HEK293 (cell line): ENCODE measurements around the gene ZFPM1.
"Not testable (repeated sequence)": the region's sequence is repeated elsewhere in the genome, so short reads cannot be mapped to it uniquely, and the experiment has no call there.

Experiments
- CTCF ChIA-PET: fragments of 350-600 bp; formaldehyde crosslinking; extraction: SDS; loops from one replicate; lab custom pipeline; 2021; ENCODE audit warnings: antibody characterized with exemption; lab: Yijun Ruan, JAX
- POLR2A ChIA-PET: fragments of 300-600 bp; formaldehyde crosslinking; extraction: SDS; loops from one replicate; lab custom pipeline; 2020; ENCODE audit warnings: antibody characterized with exemption, inconsistent platforms; lab: Yijun Ruan, JAX
- H3K27ac ChIP-seq: fragments of 200-500 bp; sonication (Bioruptor generic); 2 replicates; pipeline ENCODE4 v1.5.1; 2014; ENCODE audit warnings: low read depth, low read length, control low read depth, inconsistent platforms; ENCODE audit errors: extremely low read depth
- H3K36me3 ChIP-seq, 2 experiments: fragments of 200-500 bp in 1 of 2; sonication (Bioruptor generic) in 1 of 2; 1 replicate in 1 of 2; 2 replicates in 1 of 2; pipeline ENCODE4 v1.5.1; 2014 to 2017; ENCODE audit warnings: inconsistent platforms in 2 of 2, low read length in 2 of 2; ENCODE audit not compliant: control insufficient read depth in 2 of 2, insufficient read depth in 1 of 2
- H3K4me1 ChIP-seq: fragments of 200-500 bp; sonication (Bioruptor generic); 2 replicates; pipeline ENCODE4 v1.5.1; 2014; ENCODE audit warnings: mild to moderate bottlenecking, low read length, inconsistent platforms; ENCODE audit not compliant: control insufficient read depth, insufficient read depth
- H3K4me3 ChIP-seq: 2 replicates; pipeline ENCODE4 v1.5.1; 2011; ENCODE audit warnings: low read depth, mild to moderate bottlenecking, control low read depth, low read length, moderate library complexity
- H3K9me3 ChIP-seq: fragments of 200-500 bp; sonication (Bioruptor generic); 2 replicates; pipeline ENCODE4 v1.5.1; 2014; ENCODE audit warnings: low read depth, low read length, inconsistent platforms; ENCODE audit not compliant: control insufficient read depth, insufficient read depth
- KLF9 ChIP-seq: fragments of 450-650 bp; formaldehyde crosslinking; IDR thresholded peaks from 2 replicates; pipeline ENCODE4 v1.5.1; 2016; ENCODE audit warnings: missing biosample characterization, missing genetic modification characterization, low read depth
- SCRT2 ChIP-seq: fragments of 450-650 bp; formaldehyde crosslinking; IDR thresholded peaks from 2 replicates; pipeline ENCODE4 v1.5.1; 2016; ENCODE audit warnings: missing biosample characterization, missing genetic modification characterization
- ZBTB17 ChIP-seq: fragments of 450-650 bp; formaldehyde crosslinking; IDR thresholded peaks from 2 replicates; pipeline ENCODE4 v1.5.1; 2016; ENCODE audit warnings: missing biosample characterization, missing genetic modification characterization
- ZNF112 ChIP-seq: fragments of 450-650 bp; formaldehyde crosslinking; IDR thresholded peaks from 2 replicates; pipeline ENCODE4 v1.5.0; 2017; ENCODE audit warnings: missing biosample characterization, missing genetic modification characterization
- ZNF221 ChIP-seq: fragments of 450-650 bp; formaldehyde crosslinking; IDR thresholded peaks from 2 replicates; pipeline ENCODE4 v1.5.1; 2017; ENCODE audit warnings: missing biosample characterization, missing genetic modification characterization, borderline replicate concordance
- ZNF280C ChIP-seq: fragments of 450-650 bp; formaldehyde crosslinking; IDR thresholded peaks from 2 replicates; pipeline ENCODE4 v1.5.1; 2016; ENCODE audit warnings: missing biosample characterization, missing genetic modification characterization
- ZNF514 ChIP-seq: fragments of 450-650 bp; formaldehyde crosslinking; IDR thresholded peaks from 2 replicates; pipeline ENCODE4 v1.5.1; 2016; ENCODE audit warnings: missing biosample characterization, missing genetic modification characterization
- ZNF530 ChIP-seq: fragments of 450-650 bp; formaldehyde crosslinking; IDR thresholded peaks from 2 replicates; pipeline ENCODE4 v1.5.1; 2016; ENCODE audit warnings: low read depth, missing biosample characterization, missing genetic modification characterization
- ZNF585B ChIP-seq: fragments of 450-650 bp; formaldehyde crosslinking; IDR thresholded peaks from 2 replicates; pipeline ENCODE4 v1.5.1; 2016; ENCODE audit warnings: missing biosample characterization, missing genetic modification characterization
- ZNF664 ChIP-seq: fragments of 450-650 bp; formaldehyde crosslinking; IDR thresholded peaks from 2 replicates; pipeline ENCODE4 v1.5.1; 2016; ENCODE audit warnings: missing biosample characterization, missing genetic modification characterization
- ZNF768 ChIP-seq: fragments of 450-650 bp; formaldehyde crosslinking; IDR thresholded peaks from 2 replicates; pipeline ENCODE4 v1.5.1; 2018; ENCODE audit warnings: missing biosample characterization, mild to moderate bottlenecking, missing genetic modification characterization
- ZSCAN30 ChIP-seq: fragments of 450-650 bp; IDR thresholded peaks from 2 replicates; pipeline ENCODE4 v1.5.1; 2018; ENCODE audit warnings: missing biosample characterization, mild to moderate bottlenecking, missing genetic modification characterization, moderate library complexity
- TF ChIP-seq, protein P1 (sequence below): fragments of 450-650 bp; formaldehyde crosslinking; optimal IDR thresholded peaks from 2 replicates; pipeline ENCODE3; 2016; ENCODE audit warnings: missing biosample characterization, mild to moderate bottlenecking, missing genetic modification characterization
- TF ChIP-seq, protein P2 (sequence below): fragments of 450-650 bp; IDR thresholded peaks from 2 replicates; pipeline ENCODE4 v1.5.1; 2018; ENCODE audit warnings: missing biosample characterization, mild to moderate bottlenecking, missing genetic modification characterization
- TF ChIP-seq, protein P3 (sequence below): fragments of 450-650 bp; formaldehyde crosslinking; IDR thresholded peaks from 2 replicates; pipeline ENCODE4 v1.5.1; 2016; ENCODE audit warnings: missing biosample characterization, missing genetic modification characterization

Gene ZFPM1

GRCh38 chr16:88409296-88410065, 43.6 kb upstream of the ZFPM1 start:
- POLR2A ChIA-PET: no interaction called here
- H3K9me3 ChIP-seq: no peaks in the 10 kb centered on the region
- H3K4me3 ChIP-seq: no peak overlapping the region
- H3K27ac ChIP-seq: no peak overlapping the region
- TF ChIP-seq SCRT2 (peak; percentile 46), ZNF221 (tag by site-specific recombination) (no peak)
- H3K4me1 ChIP-seq: no peaks in the 10 kb centered on the region
- CTCF ChIA-PET: no interaction called here
- no peaks in the 10 kb centered on the region for H3K36me3 ChIP-seq

- H3K36me3 ChIP-seq, H3K4me3 ChIP-seq, H3K4me1 ChIP-seq, H3K27ac ChIP-seq, POLR2A ChIA-PET, CTCF ChIA-PET, H3K9me3 ChIP-seq: not testable (repeated sequence)
Observed at GRCh38 chr16:88410297-88410968, 42.6 kb upstream of the ZFPM1 start.

GRCh38 chr16:88411951-88412576, 41.0 kb upstream of the ZFPM1 start:
- TF ChIP-seq ZNF768 (tag by site-specific recombination): peak; percentile 100
- TF ChIP-seq ZNF514 (tag by site-specific recombination): no peak
- TF ChIP-seq ZNF664 (tag by site-specific recombination): no peak
- H3K36me3 ChIP-seq: no peaks in the 10 kb centered on the region
- H3K4me3 ChIP-seq: no peak overlapping the region
- no peaks in the 10 kb centered on the region for H3K9me3 ChIP-seq
- POLR2A ChIA-PET: no interaction called here
- CTCF ChIA-PET: no interaction called here
- no peak overlapping the region for H3K27ac ChIP-seq
- H3K4me1 ChIP-seq: no peaks in the 10 kb centered on the region

GRCh38 chr16:88412766-88413165, 40.3 kb upstream of the ZFPM1 start:
- ChIA-PET POLR2A (no interaction called here), CTCF (no interaction called here)
- no peaks in the 10 kb centered on the region for H3K9me3 ChIP-seq
- H3K27ac ChIP-seq: no peak overlapping the region
- H3K4me1 ChIP-seq: no peaks in the 10 kb centered on the region
- H3K4me3 ChIP-seq: no peak overlapping the region
- H3K36me3 ChIP-seq: no peaks in the 10 kb centered on the region
- no peak for TF ChIP-seq ZNF585B (tag by site-specific recombination)
- no peak for TF ChIP-seq ZNF280C
- no peak for TF ChIP-seq KLF9 (tag by site-specific recombination)
- no peak for TF ChIP-seq ZNF112
- no peak for TF ChIP-seq ZBTB17 (tag by site-specific recombination)
- TF ChIP-seq, all 188 proteins: peak for 0

DNA sequence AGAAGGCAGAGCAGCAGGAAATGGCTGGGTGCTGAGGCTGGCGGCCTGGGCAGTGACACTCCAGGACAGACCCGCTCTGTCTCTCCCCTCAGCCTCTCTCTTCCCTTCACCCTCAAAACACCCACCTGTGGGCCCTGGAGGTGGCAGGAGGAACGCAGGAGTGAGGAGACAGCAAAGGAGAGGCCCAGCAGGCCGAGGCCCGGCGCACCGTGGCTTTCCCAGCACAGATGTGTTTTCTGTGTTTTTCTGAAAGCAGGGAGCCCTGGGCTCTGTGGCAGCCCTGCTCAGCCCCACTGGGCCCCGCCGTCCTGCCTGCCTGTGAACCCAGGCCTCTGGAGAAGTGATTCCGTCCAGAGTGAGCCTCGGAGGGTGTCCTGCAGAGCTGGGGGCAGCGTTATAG, 39.8 kb upstream of the ZFPM1 start:
- Histone ChIP-seq H3K9me3 (no peaks in the 10 kb centered on the region), H3K4me3 (no peak overlapping the region), H3K4me1 (no peaks in the 10 kb centered on the region), H3K36me3 (no peaks in the 10 kb centered on the region), H3K27ac (no peak overlapping the region)
- ChIA-PET POLR2A (no interaction called here), CTCF (no interaction called here)
- TF ChIP-seq ZSCAN30 (tag by site-specific recombination) (no peak), ZNF530 (tag by site-specific recombination) (no peak)
- TF ChIP-seq, protein P1, sequence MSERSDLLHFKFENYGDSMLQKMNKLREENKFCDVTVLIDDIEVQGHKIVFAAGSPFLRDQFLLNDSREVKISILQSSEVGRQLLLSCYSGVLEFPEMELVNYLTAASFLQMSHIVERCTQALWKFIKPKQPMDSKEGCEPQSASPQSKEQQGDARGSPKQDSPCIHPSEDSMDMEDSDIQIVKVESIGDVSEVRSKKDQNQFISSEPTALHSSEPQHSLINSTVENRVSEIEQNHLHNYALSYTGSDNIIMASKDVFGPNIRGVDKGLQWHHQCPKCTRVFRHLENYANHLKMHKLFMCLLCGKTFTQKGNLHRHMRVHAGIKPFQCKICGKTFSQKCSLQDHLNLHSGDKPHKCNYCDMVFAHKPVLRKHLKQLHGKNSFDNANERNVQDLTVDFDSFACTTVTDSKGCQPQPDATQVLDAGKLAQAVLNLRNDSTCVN (tag by site-specific recombination): no peak
- TF ChIP-seq, protein P2, sequence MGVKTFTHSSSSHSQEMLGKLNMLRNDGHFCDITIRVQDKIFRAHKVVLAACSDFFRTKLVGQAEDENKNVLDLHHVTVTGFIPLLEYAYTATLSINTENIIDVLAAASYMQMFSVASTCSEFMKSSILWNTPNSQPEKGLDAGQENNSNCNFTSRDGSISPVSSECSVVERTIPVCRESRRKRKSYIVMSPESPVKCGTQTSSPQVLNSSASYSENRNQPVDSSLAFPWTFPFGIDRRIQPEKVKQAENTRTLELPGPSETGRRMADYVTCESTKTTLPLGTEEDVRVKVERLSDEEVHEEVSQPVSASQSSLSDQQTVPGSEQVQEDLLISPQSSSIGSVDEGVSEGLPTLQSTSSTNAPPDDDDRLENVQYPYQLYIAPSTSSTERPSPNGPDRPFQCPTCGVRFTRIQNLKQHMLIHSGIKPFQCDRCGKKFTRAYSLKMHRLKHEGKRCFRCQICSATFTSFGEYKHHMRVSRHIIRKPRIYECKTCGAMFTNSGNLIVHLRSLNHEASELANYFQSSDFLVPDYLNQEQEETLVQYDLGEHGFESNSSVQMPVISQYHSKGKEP (tag by site-specific recombination): no peak
- TF ChIP-seq, protein P3, sequence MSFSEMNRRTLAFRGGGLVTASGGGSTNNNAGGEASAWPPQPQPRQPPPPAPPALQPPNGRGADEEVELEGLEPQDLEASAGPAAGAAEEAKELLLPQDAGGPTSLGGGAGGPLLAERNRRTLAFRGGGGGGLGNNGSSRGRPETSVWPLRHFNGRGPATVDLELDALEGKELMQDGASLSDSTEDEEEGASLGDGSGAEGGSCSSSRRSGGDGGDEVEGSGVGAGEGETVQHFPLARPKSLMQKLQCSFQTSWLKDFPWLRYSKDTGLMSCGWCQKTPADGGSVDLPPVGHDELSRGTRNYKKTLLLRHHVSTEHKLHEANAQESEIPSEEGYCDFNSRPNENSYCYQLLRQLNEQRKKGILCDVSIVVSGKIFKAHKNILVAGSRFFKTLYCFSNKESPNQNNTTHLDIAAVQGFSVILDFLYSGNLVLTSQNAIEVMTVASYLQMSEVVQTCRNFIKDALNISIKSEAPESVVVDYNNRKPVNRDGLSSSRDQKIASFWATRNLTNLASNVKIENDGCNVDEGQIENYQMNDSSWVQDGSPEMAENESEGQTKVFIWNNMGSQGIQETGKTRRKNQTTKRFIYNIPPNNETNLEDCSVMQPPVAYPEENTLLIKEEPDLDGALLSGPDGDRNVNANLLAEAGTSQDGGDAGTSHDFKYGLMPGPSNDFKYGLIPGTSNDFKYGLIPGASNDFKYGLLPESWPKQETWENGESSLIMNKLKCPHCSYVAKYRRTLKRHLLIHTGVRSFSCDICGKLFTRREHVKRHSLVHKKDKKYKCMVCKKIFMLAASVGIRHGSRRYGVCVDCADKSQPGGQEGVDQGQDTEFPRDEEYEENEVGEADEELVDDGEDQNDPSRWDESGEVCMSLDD (tag by site-specific recombination): no peak
